Measurements from ENCODE around the gene SREBF2.
"Not testable (repeated sequence)": the region's sequence is repeated elsewhere in the genome, so short reads cannot be mapped to it uniquely, and the experiment has no call there.

The SREBF2 gene

GRCh38 chr22:41821471-41822316 is 11.2 kb upstream of the SREBF2 start:
- DNase-seq: peak; percentile 68

GRCh38 chr22:41822317-41823057 is 10.4 kb upstream of the SREBF2 start:
- peak; percentile 74 for DNase-seq

GRCh38 chr22:41823797-41824196 is 9.1 kb upstream of the SREBF2 start:
- no peak for DNase-seq

- DNase-seq: no peak
These were observed 7.5 kb upstream of the SREBF2 start for GRCh38 chr22:41825376-41825775.

- DNase-seq: no peak
These were observed 6.9 kb upstream of the SREBF2 start for GRCh38 chr22:41826021-41826420.

- peak; percentile 31 for DNase-seq
These were observed 6.2 kb upstream of the SREBF2 start for GRCh38 chr22:41826430-41827383.

- no peak for DNase-seq
These were observed 5.2 kb upstream of the SREBF2 start for GRCh38 chr22:41827671-41828070.

- peak; percentile 57 for DNase-seq
These were observed 4.4 kb upstream of the SREBF2 start for GRCh38 chr22:41828516-41828915.

- no peak for DNase-seq
These were observed 2.7 kb upstream of the SREBF2 start for GRCh38 chr22:41830174-41830573.

- no peak for DNase-seq
These were observed 1.5 kb upstream of the SREBF2 start for GRCh38 chr22:41831383-41831782.

GRCh38 chr22:41831828-41832552 is 915 bp upstream of the SREBF2 start:
- no peak for DNase-seq

GRCh38 chr22:41833369-41834004 is 582 bp downstream of the SREBF2 start:
- peak; percentile 79 for DNase-seq

- DNase-seq: peak; percentile 42
These were observed 1.4 kb downstream of the SREBF2 start for GRCh38 chr22:41834005-41834944.

- not testable (repeated sequence) for DNase-seq
These were observed 2.6 kb downstream of the SREBF2 start for GRCh38 chr22:41835462-41835861.

- no peak for DNase-seq
These were observed 3.6 kb downstream of the SREBF2 start for GRCh38 chr22:41836551-41836950.

- no peak for DNase-seq
These were observed 6.1 kb downstream of the SREBF2 start for GRCh38 chr22:41838842-41839618.

GRCh38 chr22:41840216-41840615 is 7.3 kb downstream of the SREBF2 start:
- no peak for DNase-seq

- DNase-seq: no peak
These were observed 8.3 kb downstream of the SREBF2 start for GRCh38 chr22:41841085-41841712.
